Measurements from ENCODE around the gene BEX4.

DNA sequence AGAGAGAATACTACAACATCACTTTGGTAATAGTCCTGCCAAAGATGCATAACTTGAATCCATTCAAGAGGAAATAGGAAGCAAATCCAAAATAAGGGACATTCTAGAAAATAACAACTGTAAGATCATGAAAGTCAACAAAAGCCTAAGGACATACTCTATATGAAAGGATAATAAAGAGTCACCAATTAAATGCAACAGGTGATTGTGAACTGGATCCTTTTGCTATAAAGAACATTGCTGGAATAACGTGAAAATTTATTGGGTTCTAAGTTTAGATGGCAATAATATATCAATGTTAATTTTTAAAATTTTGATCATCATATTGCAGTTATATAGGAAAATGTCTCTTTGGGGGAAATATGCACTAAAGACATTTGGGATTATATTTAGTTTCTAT is 20.0 kb downstream of the BEX4 start:
- TF ChIP-seq POLR2A (IDR thresholded peaks at IDR 0.05; ENCODE audit: low read depth, low read length), result no peak
- TF ChIP-seq, protein P1, sequence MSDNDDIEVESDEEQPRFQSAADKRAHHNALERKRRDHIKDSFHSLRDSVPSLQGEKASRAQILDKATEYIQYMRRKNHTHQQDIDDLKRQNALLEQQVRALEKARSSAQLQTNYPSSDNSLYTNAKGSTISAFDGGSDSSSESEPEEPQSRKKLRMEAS (IDR thresholded peaks at IDR 0.05; ENCODE audit: insufficient read depth, insufficient read length), result no peak
- no peak for TF ChIP-seq CTCF (IDR thresholded peaks at IDR 0.05; ENCODE audit: extremely low read depth in 1 of 2, insufficient read depth in 1 of 2, low read depth in 1 of 2, low read length in 2 of 2)
- TF ChIP-seq POLR2AphosphoS5 (IDR thresholded peaks at IDR 0.05; ENCODE audit: insufficient read depth, low read depth, low read length), result no peak
- TF ChIP-seq EZH2 (IDR thresholded peaks at IDR 0.05; ENCODE audit: borderline replicate concordance, low read depth, low read length, severe bottlenecking), result no peak
- no peak for TF ChIP-seq JUN (IDR thresholded peaks at IDR 0.05; ENCODE audit: borderline replicate concordance, insufficient read depth, insufficient read length, low read depth)
- no peak for TF ChIP-seq GATA2 (IDR thresholded peaks at IDR 0.05; ENCODE audit: insufficient read depth, insufficient read length, low read depth, low read length)
- TF ChIP-seq MYC (IDR thresholded peaks at IDR 0.05; ENCODE audit: low read depth, low read length), result no peak
- no peak for TF ChIP-seq FOS (IDR thresholded peaks at IDR 0.05; ENCODE audit: borderline replicate concordance, insufficient read depth, low read length)

Data from endothelial cell of umbilical vein (primary cell).